ENCODE measurements around the gene PCDH1. TPM values are rescaled to one million over a fixed set of nuclear protein-coding genes. Genes with fewer than 3 reads are reported as not detected.
A peak's percentile ranks its signal among the peaks of the same experiment; 100 is the strongest.

Gene PCDH1
- total RNA-seq, 1 experiment from 2014 or later, result 127 TPM

- WGBS (ENCODE audit: extremely low coverage, insufficient read length, low lambda C conversion rate), result no CpG with 5 or more reads among the region's 65 CpGs
- H3K27ac ChIP-seq (ENCODE audit: insufficient read length, low read depth, low read length), result no peak overlapping the region
- H3K27me3 ChIP-seq (ENCODE audit: insufficient read depth, low read length), result no peaks in the 10 kb centered on the region; the same call in 1 of the 2 replicates
Observed at GRCh38 chr5:141875795-141876627, 2.2 kb downstream of the PCDH1 start.

More at GRCh38 chr5:141875795-141876627, 2.2 kb downstream of the PCDH1 start:
- Histone ChIP-seq H2BK20ac (ENCODE audit: low read depth, low read length, poor library complexity, severe bottlenecking) (no peak overlapping the region), H2AFZ (ENCODE audit: low read length) (no peak overlapping the region), H3K23ac (ENCODE audit: insufficient read length, low read depth, low read length) (no peak overlapping the region), H3T11ph (ENCODE audit: low read length) (no peak overlapping the region), H2AK5ac (ENCODE audit: insufficient read length, low read length) (no peak overlapping the region), H3K4me1 (ENCODE audit: insufficient read depth, low read length) (peaks cover 30% of the 10 kb centered on the region), H3K9ac (ENCODE audit: extremely low read depth, insufficient read length, low read length) (peak overlapping the region; percentile 62), H3K79me1 (ENCODE audit: insufficient read depth, low read depth, low read length, poor library complexity, severe bottlenecking) (peaks cover 4% of the 10 kb centered on the region), H4K91ac (ENCODE audit: insufficient read length, low read depth, low read length) (no peak overlapping the region), H3K18ac (ENCODE audit: insufficient read length, low read depth, low read length) (peak overlapping the region; percentile 22), H3K4me2 (ENCODE audit: insufficient read depth, insufficient read length, low read length) (peak overlapping the region; percentile 83), H3K56ac (ENCODE audit: insufficient read length, low read depth, low read length) (no peak overlapping the region), H2BK5ac (ENCODE audit: insufficient read length, low read length) (no peak overlapping the region), H3K23me2 (ENCODE audit: insufficient read length, low read depth, low read length, poor library complexity, severe bottlenecking) (peaks cover 25% of the 10 kb centered on the region), H3K14ac (ENCODE audit: insufficient read depth, low read length) (peak overlapping the region; percentile 67; the same call in 1 of the 2 replicates), H4K8ac (replicated peaks; ENCODE audit: insufficient read length, low read depth, low read length) (no peak overlapping the region), H3K4ac (ENCODE audit: low read depth, low read length) (0 out of 2 replicates have a peak overlapping the region, but pooled peaks have one; percentile 14), H4K20me1 (ENCODE audit: control insufficient read depth, insufficient read depth, insufficient read length) (no peaks in the 10 kb centered on the region), H2BK15ac (ENCODE audit: low read depth, low read length) (no peak overlapping the region), H2BK12ac (ENCODE audit: insufficient read length, low read depth, low read length) (no peak overlapping the region), H2BK120ac (ENCODE audit: low read depth, low read length, poor library complexity, severe bottlenecking) (no peak overlapping the region), H4K5ac (ENCODE audit: insufficient read length, low read depth, low read length) (no peak overlapping the region), H3K9me3 (ENCODE audit: control insufficient read depth, low read depth, low read length) (no peaks in the 10 kb centered on the region), H3K79me2 (ENCODE audit: insufficient read depth, low read length) (peaks cover 43% of the 10 kb centered on the region)
- DNase-seq, result peak; percentile 65
- TF ChIP-seq, protein P1, sequence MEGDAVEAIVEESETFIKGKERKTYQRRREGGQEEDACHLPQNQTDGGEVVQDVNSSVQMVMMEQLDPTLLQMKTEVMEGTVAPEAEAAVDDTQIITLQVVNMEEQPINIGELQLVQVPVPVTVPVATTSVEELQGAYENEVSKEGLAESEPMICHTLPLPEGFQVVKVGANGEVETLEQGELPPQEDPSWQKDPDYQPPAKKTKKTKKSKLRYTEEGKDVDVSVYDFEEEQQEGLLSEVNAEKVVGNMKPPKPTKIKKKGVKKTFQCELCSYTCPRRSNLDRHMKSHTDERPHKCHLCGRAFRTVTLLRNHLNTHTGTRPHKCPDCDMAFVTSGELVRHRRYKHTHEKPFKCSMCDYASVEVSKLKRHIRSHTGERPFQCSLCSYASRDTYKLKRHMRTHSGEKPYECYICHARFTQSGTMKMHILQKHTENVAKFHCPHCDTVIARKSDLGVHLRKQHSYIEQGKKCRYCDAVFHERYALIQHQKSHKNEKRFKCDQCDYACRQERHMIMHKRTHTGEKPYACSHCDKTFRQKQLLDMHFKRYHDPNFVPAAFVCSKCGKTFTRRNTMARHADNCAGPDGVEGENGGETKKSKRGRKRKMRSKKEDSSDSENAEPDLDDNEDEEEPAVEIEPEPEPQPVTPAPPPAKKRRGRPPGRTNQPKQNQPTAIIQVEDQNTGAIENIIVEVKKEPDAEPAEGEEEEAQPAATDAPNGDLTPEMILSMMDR (conservative IDR thresholded peaks at IDR 0.05), result no peak
- Mint-ChIP-seq H3K4me3 (peak overlapping the region; percentile 81 to 97), H3K36me3 (ENCODE audit: insufficient read depth in 1 of 3, low read depth in 3 of 3) (peaks cover 10 to 14% (median 11%) of the 10 kb centered on the region in 3 experiments), H3K27me3 (ENCODE audit: low read depth) (peaks cover 3% of the 10 kb centered on the region; the same call in 1 of the 2 replicates), H3K27ac (peak overlapping the region; percentile 94 to 98 (median 94)), H3K9me3 (no peaks in the 10 kb centered on the region; a peak in 3 of 5 replicates), H3K4me1 (peaks cover 72 to 73% of the 10 kb centered on the region in 2 experiments)

Data from H9 (cell line).